GM23248 (cell line): ENCODE measurements around the gene GRM7.

ENCODE experiments used
- EZH2 ChIP-seq: fragments of 200-600 bp; sonication (generic); IDR thresholded peaks from 2 replicates; pipeline ENCODE4 v1.6.1; 2018; ENCODE audit warnings: antibody characterized with exemption, mild to moderate bottlenecking; ENCODE audit not compliant: insufficient read depth, poor library complexity, severe bottlenecking
- EZH2phosphoT487 ChIP-seq: fragments of 200-600 bp; sonication (generic); IDR thresholded peaks from 2 replicates; pipeline ENCODE4 v1.6.1; 2018; ENCODE audit warnings: antibody characterized with exemption, moderate library complexity, mild to moderate bottlenecking, low read depth; ENCODE audit not compliant: insufficient read depth

GRCh38 chr3:7242303-7242635 lies 381.4 kb downstream of the GRM7 start:
- TF ChIP-seq EZH2 = no peak
- no peak for TF ChIP-seq EZH2phosphoT487
